GM18868 (cell line): ENCODE results near the gene LPGAT1.

ENCODE experiments used
- ATAC-seq: cut with Tn5 transposase; IDR thresholded peaks from one replicate; pipeline ENCODE4 v1.9.1; 2021; ENCODE audit warnings: mild to moderate bottlenecking, moderate library complexity; ENCODE audit not compliant: unreplicated experiment

The LPGAT1 gene

DNA sequence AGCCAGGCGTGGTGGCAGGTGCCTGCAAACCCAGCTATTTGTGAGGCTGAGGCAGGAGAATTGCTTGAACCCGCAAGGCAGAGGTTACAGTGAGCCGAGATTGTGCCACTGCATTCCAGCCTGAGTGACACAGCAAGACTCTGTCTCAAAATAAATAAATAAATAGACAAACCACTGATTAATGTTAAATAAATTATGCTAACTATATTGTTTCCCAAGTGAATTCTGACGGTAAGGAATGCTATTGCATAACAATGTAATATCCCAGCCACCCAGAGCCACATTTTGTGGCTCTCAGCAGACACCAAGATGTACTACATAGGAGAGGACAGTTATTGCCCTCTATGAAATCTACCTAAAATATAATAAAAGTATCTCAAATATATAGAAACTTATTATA is 55.4 kb downstream of the LPGAT1 start:
- ATAC-seq, result no peak

DNA sequence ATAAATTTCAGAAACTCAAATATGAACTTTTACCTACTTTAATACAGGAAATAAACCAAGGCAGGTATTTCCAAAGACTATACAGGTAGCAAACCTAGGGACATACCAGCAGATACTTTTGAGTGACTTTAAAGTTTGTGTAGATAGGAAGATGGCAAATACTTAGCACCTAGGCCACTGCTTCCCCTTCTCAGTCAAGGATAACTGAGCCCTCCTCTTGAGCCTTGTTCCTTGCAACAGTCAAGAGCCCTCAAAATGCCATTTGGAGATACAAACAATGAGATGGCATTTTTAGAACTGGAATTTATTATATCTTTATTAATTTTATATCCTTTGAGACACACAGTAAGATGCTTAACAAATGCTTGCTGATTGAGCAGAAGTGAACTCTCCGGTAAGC is 65.9 kb downstream of the LPGAT1 start:
- ATAC-seq, result no peak

DNA sequence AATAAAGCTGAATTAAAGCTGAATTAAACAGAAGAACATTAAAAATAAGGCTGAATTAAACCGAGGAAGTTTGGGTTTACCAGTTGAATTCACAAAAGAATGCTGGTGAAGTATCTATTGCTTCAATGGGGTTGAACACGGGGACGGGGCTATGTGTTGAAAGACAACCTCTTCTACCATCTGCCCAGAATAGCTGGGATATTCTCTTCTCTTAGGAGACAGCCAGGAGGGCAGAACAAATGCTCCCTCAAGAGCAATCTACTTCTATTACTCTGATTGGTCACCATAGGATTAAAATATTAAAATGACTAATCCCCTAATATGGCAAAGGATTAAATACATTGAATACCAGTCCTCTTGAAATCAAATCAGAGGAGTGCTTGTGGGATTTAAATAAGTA is 68.4 kb downstream of the LPGAT1 start:
- no peak for ATAC-seq

DNA sequence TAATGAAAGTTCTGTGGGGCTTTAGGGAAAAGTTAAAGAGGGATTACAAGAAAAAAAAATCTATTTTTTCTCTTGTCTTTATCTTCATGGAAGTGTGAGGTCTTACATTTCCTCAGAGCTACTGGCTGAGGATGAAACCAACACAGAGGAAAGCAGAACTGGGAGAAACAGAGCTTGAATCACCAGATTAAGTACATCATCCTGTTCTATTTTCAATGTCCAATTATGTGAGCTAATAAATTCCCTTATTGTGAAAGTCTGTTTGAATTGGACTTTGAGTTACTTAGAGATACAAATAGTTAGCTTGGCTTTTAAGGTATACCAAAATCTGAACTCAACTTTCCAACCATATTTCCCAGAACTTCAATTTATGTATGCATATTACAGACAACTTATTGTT is 69.2 kb downstream of the LPGAT1 start:
- no peak for ATAC-seq

DNA sequence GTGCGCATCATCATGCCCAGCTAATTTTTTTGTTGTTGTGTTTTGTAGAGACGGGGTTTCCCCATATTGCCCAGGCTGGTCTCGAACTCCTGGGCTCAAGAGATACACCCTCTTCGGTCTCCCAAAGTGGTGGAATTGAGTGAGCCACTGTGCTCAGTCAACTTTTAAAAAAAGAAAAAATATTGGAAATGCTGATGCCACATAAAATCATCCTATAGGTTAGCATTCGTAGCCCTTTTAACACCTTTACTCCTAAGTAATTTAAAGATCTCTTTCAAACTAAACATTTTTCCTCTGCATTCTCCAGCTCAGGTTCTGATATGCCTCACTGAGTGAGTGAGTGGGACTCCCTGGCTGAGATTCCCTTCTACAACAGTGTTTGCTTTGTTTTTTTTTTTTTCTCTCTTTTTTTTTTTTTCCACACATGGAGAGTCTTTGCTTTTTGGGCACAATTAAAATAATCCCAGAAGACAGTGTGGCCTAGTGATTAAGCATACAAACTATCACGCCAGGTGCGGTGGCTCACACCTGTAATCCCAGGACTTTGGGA is 74.0 kb downstream of the LPGAT1 start:
- ATAC-seq, result no peak

DNA sequence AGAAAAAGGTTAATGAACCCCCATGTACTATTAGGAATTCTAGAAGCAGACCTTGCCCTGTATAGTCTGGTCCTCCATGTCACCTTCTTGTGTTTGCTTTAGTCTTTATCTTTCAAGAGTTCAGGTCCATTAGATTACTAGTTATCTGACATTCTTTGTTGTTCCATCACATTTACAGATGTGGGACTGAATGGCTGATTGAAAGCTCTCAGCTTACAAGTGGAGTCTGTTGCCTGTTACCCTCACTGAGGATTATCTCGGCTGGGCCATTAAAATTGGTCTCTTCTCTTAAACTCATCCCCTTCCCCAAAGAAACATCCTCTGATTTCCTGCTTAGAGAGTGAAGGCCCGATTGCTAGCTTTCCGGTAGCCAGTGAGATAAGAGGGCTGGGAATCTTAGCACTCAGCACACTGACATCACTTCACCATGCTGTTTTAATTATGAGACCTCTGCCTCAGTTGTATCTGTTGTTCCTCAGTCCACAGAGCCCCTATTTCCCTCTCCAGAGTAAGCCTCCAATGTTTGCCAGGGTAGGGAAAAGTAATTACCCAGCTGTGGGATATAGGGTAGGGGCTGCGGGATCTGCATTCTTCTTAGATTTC is 76.8 kb downstream of the LPGAT1 start:
- no peak for ATAC-seq

DNA sequence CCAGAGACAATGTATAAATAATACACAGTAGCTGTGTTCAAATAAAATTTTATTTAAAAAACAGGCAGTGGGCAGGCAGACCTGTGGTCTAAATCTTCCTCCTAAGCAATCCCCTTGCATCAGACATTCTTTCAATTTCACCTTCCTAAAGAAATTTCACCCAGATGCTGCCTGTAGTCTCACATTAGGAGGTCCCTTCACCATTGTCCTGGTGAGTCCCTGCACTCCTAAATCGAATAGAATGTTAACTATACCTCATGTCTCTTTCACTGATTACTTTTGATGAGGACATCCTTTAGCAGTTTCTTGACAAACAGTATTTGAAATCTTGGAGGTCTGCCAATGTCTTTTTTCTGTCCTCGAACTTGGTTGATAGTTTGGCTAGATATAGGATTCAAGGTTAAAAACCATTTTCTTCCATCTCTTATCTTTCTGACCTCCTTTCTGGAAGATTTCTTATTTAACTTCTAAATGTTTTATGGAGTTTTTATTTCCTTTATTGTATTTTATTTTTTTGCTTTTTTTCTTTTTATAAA is 77.5 kb downstream of the LPGAT1 start:
- no peak for ATAC-seq

DNA sequence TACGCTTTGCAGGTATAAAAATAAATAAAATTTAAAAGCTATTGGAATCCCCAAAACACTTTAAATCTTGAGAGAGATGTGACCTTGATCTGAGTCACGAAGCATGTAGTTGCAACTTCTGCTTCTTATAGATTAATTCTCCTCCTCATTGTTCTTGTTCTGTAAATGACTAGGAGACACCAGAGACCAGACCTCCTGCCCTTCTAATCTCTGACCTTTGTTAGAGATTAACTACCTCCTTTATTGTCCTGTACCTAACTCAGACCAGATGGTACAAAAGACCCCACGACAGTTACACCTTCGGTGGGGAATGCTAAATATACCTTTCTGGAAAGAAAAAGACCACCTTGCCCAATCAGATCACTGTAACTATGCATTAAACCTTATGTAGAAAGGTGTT is 78.2 kb downstream of the LPGAT1 start:
- no peak for ATAC-seq

DNA sequence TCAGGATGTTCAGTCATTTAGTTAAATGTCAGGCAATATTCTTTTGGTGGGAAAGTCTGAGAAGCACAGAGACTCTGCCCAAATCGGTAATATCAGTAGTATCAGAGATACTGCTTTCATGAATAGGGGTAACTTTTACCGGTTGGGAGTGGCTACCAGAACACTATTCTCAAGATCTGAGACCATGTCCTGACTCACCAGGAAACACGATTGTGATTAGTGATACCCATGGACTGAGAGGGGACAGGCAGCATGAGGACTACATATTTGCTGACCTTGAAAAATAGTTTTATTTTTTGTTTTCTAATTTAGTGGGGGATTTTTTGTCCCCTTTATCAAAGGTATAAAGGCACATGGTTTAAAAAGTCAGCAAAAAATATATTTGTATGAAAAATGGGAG is 79.1 kb downstream of the LPGAT1 start:
- ATAC-seq, result no peak

DNA sequence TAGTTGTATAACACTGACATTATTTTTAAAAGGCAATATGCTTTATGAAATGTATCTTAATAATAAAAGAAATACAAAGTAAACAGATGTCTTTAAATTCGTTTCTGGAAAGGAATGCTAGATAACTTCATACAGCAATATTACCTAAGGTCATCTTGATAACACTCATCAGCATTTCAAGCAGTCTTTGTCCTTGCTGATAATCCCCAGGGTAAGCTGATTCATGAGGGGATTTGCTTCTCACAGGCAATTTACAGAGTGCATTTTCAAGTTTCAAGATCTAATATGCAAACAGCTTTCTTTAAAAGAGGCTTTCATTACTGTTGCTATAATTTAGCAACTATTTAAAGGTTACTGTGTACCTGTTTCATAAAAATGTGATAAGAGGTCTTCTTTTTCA is 80.0 kb downstream of the LPGAT1 start:
- no peak for ATAC-seq

DNA sequence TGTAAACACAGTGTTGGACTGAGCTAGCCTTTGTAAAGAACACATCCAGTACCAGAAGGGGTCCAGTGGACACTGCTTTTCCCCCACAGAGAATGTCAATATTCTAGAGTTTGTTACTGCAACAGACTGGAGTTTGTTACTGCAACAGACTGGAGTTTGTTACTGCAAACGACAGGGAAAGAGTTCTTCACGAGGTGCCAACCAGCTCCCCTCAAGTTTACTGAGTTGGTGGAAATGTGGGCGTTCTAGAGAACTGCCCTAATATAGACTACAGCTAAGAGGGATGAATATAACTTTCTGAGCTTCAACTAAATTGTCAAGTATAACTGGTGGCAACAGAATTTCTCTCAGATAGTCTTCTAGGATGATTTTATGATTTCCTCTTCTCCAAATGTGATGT is 81.3 kb downstream of the LPGAT1 start:
- ATAC-seq, result no peak

DNA sequence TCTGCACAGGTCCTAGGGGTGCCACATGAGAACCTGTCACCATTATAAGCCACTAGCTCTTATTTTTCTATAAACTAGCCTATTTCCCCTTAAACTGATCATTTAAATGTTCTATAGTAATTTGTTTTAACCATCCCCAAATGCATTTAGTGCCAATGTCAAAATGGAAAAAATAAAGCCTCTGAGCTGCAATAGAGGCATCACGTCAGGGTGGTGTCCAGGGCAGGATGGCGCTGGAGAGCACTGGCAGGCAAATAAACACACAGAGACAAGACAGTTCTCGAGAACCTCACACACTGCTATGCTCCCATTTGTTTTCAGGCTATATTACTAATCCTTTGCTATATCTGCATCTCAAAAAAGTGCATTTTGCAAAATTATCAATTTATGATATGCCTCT is 81.8 kb downstream of the LPGAT1 start:
- no peak for ATAC-seq

DNA sequence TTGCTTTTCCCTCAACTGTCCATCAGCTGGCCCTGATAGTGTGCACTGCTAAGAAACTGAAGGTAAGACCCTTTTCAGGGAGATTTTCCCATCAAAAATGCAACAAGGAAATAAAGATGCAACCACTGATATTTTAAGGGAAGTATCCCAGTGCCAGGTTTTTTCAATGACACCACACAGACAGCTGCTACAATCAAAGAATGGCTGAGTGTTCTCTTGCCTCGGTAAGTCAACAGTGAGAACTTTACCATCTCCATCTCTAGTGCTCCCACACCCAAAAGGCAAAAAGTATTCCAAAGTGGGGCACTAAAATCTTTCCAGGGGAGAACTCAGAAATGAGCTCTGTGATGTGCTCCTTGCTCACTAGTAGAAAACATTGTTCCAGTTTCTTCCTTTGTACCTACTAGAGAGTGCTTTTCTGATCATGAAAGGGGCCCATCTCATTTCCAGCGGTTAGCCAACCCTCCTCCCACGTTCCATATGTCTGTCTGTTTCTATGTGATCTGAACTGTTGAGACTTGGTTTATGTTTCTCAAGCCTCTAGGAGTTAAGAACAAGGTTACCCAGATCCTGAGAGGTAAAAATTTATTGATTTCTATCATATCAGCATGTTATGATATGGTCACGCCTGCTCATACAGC is 87.6 kb downstream of the LPGAT1 start:
- ATAC-seq, result no peak

DNA sequence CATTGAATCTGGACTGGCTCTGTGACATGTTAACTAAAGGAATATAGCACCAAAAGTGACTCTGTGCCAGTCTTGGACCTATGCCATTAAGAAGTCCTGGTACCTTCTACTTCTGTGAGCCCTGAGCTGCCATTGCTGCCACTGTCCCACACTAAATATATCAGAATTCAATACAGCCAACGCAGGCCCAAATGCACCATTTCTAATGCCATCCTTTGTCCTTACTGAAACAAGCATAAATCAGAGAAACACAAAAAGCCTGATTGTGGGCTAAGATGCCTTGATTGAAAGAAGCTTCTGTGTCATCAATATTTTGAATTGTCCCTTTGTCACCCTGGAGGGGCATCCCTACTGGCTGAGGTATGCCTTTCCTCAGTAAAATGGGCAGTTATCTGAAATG is 88.3 kb downstream of the LPGAT1 start:
- ATAC-seq, result no peak

DNA sequence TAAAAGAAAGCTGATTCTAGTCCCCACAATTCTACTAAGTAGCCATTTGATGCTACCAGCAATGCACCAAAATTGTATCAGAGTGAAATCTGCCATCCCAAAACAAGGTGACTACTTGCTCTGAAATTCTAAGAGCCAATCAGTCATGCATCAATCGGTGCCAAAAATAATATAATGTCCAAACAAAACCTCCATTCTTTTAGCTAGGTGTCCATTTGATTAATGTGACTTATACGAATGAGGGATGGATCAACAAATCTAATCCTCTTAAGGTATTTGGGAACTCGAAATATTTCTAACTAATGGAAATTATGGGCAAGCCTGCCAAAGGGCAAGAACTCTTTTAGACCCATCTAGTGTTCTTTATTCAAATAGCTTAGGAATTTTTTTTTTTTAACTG is 88.8 kb downstream of the LPGAT1 start:
- ATAC-seq, result no peak

DNA sequence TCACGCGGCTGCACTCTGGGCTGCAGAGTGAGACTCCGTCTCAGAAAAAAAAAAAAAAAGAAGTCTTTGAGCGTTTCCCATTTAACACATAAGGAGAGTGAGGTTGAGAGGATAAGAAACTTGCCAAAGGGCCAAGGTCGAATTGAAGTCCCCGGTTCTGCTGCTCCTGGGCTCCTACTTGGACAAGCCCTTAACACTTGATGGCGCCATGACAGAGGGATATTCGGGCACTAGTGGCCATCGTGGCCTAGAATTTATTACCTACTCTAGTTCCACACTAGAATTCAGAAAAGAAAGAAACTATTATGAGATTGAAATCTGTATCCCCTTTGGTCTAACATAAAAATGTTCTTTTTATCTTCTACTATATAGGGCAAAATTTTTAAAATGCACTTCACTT is 89.4 kb downstream of the LPGAT1 start:
- ATAC-seq, result no peak

DNA sequence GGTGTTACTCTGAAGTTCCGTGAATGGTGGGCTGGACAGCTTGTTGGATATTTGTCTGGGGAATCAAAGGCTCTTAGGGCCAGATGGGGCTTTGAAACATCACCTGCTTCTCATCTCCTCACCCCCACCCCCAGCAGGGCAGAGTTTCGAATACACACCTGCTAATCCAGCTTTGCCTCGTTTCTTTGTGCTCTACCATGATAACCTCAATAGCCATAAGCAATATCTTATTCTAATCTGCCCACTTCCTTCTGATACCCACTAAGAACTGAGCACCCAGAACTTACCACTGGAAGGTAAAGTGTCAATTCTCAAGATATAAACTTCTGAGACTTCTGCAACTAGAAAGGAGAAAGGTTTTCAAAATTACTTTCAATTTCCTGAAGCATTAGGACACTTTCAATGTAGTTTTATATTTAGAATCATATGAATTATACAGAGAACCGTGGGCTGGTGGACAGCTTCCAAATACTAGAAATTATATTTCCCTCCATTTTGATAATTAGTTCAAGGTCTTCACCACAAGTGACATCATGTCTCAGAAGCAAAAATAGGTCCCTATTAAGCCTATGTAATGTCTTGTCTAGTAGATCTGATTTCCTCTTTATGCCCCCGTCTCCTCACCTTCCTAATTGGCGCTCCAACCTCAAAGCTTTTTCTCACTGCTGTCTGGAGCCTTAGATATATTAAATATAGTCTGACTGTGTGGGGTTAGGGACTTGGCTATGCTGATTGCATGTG is 90.7 kb downstream of the LPGAT1 start:
- peak; percentile 71 for ATAC-seq

DNA sequence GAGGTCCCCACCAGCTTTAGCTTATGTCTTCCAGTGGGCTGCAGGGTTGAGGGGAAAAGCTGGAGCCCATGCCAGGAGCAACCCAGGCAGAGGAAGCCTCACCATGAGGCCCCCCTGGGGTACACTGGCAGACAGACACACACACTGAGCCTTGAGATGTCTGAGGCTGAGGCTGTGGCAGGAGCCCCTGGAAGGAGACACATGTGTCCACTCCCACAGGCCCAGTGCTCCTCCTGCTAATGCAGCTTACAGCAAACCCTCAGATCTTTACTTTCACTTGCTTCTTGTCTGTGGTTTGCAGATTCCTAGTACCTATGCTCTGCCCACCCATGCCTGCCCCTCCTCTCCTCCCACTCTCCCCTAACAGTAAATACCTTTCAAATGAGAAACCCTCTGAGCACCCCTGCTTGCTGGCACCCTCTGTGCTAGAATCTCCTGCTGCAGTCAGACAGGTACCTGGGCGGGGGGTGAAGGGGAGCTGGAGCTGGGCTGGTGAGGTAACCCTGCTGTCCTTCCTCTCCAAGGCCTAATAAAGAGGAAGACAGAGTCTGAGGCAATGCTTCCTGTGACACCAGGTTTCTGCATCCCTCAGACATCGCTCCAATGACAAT is 91.8 kb downstream of the LPGAT1 start:
- ATAC-seq, result peak; percentile 40

DNA sequence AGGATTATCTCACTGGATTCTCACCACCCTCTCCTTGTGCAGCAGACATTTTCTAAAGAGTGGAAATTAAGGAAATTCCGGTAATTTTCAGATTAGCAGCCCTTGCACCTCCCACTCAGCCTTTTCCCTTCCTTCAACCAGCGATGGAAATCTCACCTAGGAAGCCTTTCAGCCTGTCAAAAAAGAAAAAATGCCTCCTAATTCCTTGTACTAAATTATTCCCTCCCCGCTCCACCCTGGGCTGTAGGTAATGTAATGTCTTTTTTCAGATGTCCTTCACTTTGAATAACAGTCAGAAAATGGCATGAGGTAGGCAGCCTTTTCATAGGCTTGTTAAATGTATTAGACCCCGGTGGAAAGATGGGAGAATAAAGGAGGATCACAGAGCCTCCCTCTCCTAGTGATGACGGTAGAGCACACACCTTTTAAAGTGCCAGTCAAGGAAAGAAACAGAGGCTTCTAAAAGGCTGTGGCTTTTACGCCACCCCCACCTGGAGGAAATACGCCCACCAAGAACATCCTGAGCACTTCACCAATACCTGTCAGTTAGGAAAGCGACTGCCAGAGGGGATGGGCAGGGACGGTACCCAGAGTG is 92.4 kb downstream of the LPGAT1 start:
- ATAC-seq, result no peak

DNA sequence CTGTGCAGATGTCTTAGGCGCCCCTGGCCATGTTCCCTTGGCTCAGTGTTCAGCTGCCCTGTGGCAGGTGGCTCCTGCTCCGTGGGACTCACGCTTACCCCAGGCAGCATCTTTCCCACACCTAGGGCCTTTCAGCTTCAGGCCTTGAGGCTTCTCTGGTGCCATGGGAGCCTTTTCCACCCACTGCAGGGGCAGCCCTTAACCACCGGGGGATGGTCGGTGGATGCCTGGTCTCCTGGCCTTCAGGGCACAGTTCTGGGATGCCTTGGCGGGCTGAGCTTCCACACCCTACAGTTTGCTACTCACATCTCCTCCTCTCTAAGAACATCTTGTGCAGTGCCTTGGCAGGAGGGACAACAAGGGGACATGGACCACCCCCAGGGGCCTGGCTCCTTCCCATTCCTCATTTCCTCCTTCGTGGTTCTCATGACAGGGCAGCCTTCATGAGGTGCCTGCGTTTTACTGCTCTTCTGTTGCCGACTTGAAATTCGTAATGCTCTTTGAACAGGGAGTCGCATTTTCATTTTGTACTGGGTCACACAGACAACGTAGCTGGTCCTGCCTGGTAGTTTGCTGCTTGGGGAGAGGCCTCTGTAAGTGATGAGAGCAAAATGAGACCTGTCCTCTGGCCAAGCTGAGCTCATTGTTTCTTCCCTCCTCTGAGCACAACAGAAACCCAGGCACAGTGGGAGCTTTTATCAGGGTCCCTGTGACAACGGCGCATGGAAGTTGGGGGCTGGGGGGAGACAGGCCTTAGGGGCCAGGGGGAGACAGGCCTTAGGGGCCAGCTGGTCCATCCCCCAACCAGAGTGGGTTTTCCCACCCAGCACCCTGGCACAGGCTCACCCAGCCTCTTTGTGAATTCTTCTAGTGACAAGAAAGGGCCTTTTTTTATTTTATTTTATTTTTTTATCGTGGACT is 93.2 kb downstream of the LPGAT1 start:
- no peak for ATAC-seq
